Erythroblast (primary cell): ENCODE measurements around the gene ALDH3B2.

ENCODE experiments used
- GATA1 ChIP-seq: IDR thresholded peaks from 2 replicates; pipeline ENCODE4 v1.6.1; 2011; ENCODE audit warnings: low read depth, mild to moderate bottlenecking, control low read depth, low read length, moderate library complexity
- POLR2A ChIP-seq: IDR thresholded peaks from 2 replicates; pipeline ENCODE4 v1.6.1; 2011; ENCODE audit warnings: mild to moderate bottlenecking, low read length

GRCh38 chr11:67641338-67642172 lies 32.9 kb downstream of the ALDH3B2 start:
- TF ChIP-seq POLR2A (no peak), GATA1 (no peak)
